Activated T-cell treated with anti-CD3 and anti-CD28 coated beads, Interleukin-2, amount 50 U/mL, for 4 hours (primary cell): ENCODE data around the gene CHCHD6. TPM values are rescaled to one million over a fixed set of nuclear protein-coding genes. Genes with fewer than 3 reads are reported as not detected.

Source experiments
- ATAC-seq, 2 donors: fragments of 200-7000 bp; cut with Tn5 transposase; one replicate each; pipeline ENCODE4 v1.10.0; 2021
- DNase-seq: peaks from one replicate; pipeline ENCODE4 v3.0.0-alpha.2; 2020
- H3K27me3 Mint-ChIP-seq: one replicate; pipeline ENCODE4 v1.8.0; 2021; ENCODE audit warnings: low read depth, mixed read lengths
- H3K36me3 Mint-ChIP-seq: one replicate; pipeline ENCODE4 v1.8.0; 2022; ENCODE audit warnings: mixed read lengths; ENCODE audit not compliant: insufficient read depth
- H3K4me1 Mint-ChIP-seq: one replicate; pipeline ENCODE4 v1.8.0; 2021; ENCODE audit warnings: low read depth, mixed read lengths
- H3K4me3 Mint-ChIP-seq: one replicate; pipeline ENCODE4 v1.8.0; 2021; ENCODE audit warnings: mild to moderate bottlenecking, moderate library complexity, mixed read lengths
- H3K9me3 Mint-ChIP-seq: one replicate; pipeline ENCODE4 v1.8.0; 2021; ENCODE audit warnings: mixed read lengths
- total RNA-seq, 3 donors: library from RNA; stranded (reverse); gene quantifications; one replicate each; pipeline ENCODE4 v1.2.1, GENCODE V29; 2021

CHCHD6 gene
- total RNA-seq = 10 to 100 TPM; 17.9 to 23.6 (median 21.4) TPM

DNA sequence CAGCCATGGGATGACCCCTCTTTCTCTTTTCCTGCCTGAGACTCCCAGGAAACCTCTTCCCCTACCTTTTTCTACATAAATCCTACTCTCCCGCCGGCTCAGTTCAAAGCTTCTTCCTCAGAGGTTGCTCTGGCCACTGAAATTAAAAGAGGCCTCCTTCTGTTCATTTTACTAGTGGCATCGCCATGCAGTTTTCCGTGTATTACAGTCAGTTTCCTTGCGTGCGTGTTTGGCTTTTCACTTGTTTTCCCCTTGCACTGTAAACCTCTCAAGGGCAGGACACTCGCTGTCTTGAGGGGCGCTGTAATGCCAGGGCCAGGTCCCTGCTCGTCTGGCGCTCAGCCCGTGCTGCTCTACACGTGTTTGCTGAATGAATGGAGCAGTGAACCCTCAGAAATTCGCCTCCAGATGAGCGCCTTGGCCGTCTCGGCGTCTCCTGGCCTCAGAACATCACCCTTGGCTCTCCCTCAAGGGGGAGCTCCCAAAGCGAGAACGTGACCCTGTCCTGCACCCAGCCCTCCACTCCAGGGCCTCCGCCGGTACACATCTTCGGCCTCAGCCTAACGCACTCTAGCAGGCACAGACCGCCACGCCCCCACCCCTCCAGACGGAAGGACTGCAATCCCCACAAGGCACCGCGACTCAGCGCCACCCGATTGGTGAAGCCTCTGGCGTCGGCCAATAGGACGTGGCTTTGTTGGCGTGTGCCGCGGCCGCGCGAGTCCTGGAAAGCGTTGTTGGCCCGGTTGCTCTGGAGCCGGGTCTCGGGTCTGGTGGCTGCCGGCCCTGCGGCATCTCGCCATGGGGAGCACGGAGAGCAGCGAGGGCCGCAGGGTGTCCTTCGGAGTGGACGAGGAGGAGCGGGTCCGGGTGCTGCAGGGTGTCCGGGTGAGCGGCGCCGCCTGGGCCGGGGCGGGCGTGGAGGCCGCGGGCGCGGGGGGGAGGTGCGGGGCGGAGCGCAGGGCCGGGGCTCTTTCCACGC, at the start of gene CHCHD6:
Gene CHCHD6, plus strand, starts transcription at position 729 of the 982 bp plus-strand sequence. Its CDS starts 73 bp downstream, at position 802.
- peak; percentile 98 for DNase-seq
- Mint-ChIP-seq H3K4me1 (peaks cover 24% of the 10 kb centered on the region), H3K4me3 (peak within 1 kb of the TSS; percentile 93), H3K27me3 (peaks cover 7% of the 10 kb centered on the region), H3K36me3 (peaks cover 4% of the 10 kb centered on the region), H3K9me3 (no peaks in the 10 kb centered on the region)
- ATAC-seq = peak; percentile 97 to 98

DNA sequence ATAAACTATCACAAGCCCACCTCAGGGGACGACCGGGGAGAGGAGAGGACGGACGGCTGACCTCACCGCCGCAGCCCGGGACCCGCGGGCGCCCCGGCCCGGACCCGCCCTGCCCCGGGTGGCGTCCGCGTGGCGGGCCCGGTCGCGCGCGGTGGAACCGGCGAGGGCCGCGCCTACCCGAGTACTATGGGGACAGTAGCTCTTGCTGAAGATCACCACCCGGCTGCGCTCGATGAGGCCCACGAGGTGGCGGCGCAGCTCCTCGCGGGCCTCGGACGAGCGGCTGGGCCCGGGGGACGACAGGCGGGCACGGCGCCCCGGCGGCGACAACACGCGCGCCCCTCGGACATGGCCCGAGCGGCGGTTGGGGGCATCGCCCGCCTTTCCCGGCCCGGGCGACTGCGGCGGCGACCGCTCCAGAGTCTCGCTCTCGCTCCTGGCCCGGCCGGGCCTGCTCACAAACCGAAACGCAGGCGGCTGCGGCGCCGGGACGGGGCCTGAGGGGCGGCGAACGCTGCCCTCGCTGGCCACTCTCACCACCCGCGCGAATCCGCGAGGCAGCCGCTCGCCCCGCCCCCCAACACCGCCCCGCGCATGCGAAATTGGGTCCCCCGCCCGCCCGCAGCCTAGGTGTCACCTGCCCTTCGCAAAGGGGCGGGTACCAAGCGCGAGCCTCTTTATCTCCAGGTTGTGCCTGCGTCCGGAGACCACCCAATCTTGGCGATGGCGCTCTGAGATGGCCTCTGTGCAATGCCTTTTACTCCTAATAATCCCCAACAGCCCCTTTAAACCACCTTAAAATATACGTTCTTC, 49.3 kb upstream of the CHCHD6 start, which contains the start of gene TXNRD3:
Gene TXNRD3, minus strand, starts transcription at position 554 of the 813 bp plus-strand sequence.
- peak within 1 kb of the TSS; percentile 78 for H3K4me3 Mint-ChIP-seq
- H3K9me3 Mint-ChIP-seq = no peaks in the 10 kb centered on the region
- ATAC-seq = peak; percentile 92 to 94
- peak; percentile 80 for DNase-seq
- H3K4me1 Mint-ChIP-seq = peaks cover 6% of the 10 kb centered on the region
- H3K36me3 Mint-ChIP-seq = no peaks in the 10 kb centered on the region
- peaks cover 9% of the 10 kb centered on the region for H3K27me3 Mint-ChIP-seq

DNA sequence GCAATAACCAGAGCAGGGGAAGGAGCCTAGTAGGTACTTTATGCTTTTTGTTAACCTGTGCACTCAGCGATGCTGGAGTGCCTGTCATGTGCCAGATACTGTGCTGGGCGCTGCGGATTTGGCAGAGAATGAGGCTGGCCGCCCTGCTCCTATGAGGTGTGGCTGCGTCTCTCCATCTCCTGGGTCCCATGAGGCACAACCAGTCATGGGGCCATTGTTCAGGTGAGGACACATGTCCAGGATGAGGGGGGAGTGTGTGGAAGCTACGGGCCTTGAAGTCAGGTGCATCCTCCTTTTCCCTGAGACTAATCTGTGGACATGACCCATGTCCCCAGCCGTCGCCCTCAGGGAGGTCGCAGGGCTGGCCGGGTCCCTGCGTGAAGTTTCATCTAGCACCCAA, 48.2 kb upstream of the CHCHD6 start:
- no peak for ATAC-seq
- DNase-seq = no peak
- no peaks in the 10 kb centered on the region for H3K9me3 Mint-ChIP-seq
- H3K4me3 Mint-ChIP-seq = peak overlapping the region; percentile 78
- H3K27me3 Mint-ChIP-seq = peaks cover 11% of the 10 kb centered on the region
- no peaks in the 10 kb centered on the region for H3K36me3 Mint-ChIP-seq
- H3K4me1 Mint-ChIP-seq = peaks cover 6% of the 10 kb centered on the region

DNA sequence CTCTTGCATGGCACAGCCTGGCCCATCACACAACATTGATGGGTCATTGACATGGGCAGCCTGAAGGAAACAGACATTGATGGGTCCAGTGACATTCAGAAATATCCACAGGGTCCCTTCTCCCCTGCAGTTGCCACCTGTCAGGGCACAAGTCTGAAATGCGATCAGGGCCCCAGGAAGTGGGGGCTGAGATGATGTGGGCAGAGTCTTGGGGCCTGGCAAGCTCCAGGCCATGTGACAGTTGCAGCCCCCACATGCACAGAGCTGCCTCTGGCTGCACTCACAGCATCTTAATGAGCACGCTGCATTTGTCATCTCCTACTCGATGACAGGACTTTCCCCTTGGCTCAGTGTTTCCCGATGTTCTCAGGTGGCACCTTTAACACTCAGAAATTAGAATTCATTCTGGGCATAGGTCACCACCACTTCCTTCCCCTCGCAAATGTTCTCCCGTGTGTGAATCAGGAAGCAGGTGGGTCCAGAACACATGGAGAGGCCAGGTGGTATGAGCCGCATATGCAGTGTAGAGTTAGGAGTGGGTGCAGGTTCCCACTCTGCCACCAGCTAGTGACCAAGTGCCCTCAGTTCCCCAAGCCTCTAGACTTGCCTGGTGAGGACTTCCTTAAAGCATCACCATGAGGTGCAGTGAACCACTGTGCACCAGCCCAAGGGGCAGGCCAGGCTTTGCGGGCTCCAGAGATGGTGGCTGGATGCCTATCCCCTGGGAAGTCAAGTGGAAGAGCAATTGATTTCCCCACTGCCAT, 47.5 kb upstream of the CHCHD6 start:
- Mint-ChIP-seq H3K4me1 (peaks cover 6% of the 10 kb centered on the region), H3K27me3 (peaks cover 14% of the 10 kb centered on the region)
- DNase-seq = no peak

DNA sequence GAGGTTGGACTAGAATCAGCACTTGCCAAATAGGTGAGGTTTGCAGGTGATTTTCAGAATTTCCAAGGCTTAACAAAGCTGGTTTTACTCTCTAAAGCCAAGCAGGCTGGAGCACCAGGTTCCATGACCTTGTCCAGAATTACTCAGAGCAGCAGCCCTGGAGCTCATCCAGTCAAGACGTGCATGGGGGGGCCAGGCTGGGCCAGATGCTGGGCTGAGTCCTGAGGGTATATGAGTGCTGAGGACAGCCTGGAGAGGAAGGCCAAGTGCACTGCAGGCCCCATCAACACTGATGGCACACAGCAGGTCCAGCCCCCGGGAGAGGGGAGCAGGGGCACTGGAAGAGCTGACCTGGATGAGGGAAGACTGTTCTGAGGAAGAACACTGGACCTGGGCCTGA, 46.1 kb upstream of the CHCHD6 start:
- DNase-seq = no peak
- no peak for ATAC-seq
- peaks cover 6% of the 10 kb centered on the region for H3K4me1 Mint-ChIP-seq
- H3K9me3 Mint-ChIP-seq = no peaks in the 10 kb centered on the region
- H3K27me3 Mint-ChIP-seq = peaks cover 18% of the 10 kb centered on the region
- no peaks in the 10 kb centered on the region for H3K36me3 Mint-ChIP-seq
- no peak overlapping the region for H3K4me3 Mint-ChIP-seq

More for the DNA sequence above, 47.5 kb upstream of the CHCHD6 start:
- Mint-ChIP-seq H3K9me3 (no peaks in the 10 kb centered on the region), H3K4me3 (no peak overlapping the region), H3K36me3 (no peaks in the 10 kb centered on the region)
- no peak for ATAC-seq

- no peak for DNase-seq
- Mint-ChIP-seq H3K36me3 (no peaks in the 10 kb centered on the region), H3K27me3 (peaks cover 18% of the 10 kb centered on the region), H3K4me3 (no peak overlapping the region), H3K9me3 (no peaks in the 10 kb centered on the region), H3K4me1 (peaks cover 6% of the 10 kb centered on the region)
- no peak for ATAC-seq
Observed at GRCh38 chr3:126658584-126658983, 45.5 kb upstream of the CHCHD6 start.

- no peak for ATAC-seq
Observed at GRCh38 chr3:126659915-126660886, 43.8 kb upstream of the CHCHD6 start.

GRCh38 chr3:126661532-126662364, 42.3 kb upstream of the CHCHD6 start:
- Mint-ChIP-seq H3K9me3 (no peaks in the 10 kb centered on the region), H3K4me3 (no peak overlapping the region), H3K27me3 (peaks cover 27% of the 10 kb centered on the region), H3K36me3 (no peaks in the 10 kb centered on the region), H3K4me1 (no peaks in the 10 kb centered on the region)
- ATAC-seq (no peak), DNase-seq (no peak)

More at GRCh38 chr3:126659915-126660886, 43.8 kb upstream of the CHCHD6 start:
- Mint-ChIP-seq H3K4me3 (no peak overlapping the region), H3K27me3 (peaks cover 22% of the 10 kb centered on the region), H3K9me3 (no peaks in the 10 kb centered on the region), H3K4me1 (peaks cover under 1% of the 10 kb centered on the region), H3K36me3 (no peaks in the 10 kb centered on the region)
- no peak for DNase-seq

- ATAC-seq = no peak
- no peak for DNase-seq
- Mint-ChIP-seq H3K4me1 (no peaks in the 10 kb centered on the region), H3K36me3 (no peaks in the 10 kb centered on the region), H3K9me3 (no peaks in the 10 kb centered on the region), H3K27me3 (peaks cover 26% of the 10 kb centered on the region), H3K4me3 (no peak overlapping the region)
Observed at GRCh38 chr3:126663257-126663656, 40.8 kb upstream of the CHCHD6 start.

- Mint-ChIP-seq H3K4me3 (no peak overlapping the region), H3K27me3 (peaks cover 26% of the 10 kb centered on the region), H3K4me1 (no peaks in the 10 kb centered on the region), H3K9me3 (no peaks in the 10 kb centered on the region), H3K36me3 (no peaks in the 10 kb centered on the region)
- DNase-seq (no peak), ATAC-seq (no peak)
Observed at GRCh38 chr3:126663750-126664149, 40.3 kb upstream of the CHCHD6 start.

- no peak for DNase-seq
- H3K4me1 Mint-ChIP-seq = no peaks in the 10 kb centered on the region
- H3K9me3 Mint-ChIP-seq = no peaks in the 10 kb centered on the region
- no peak overlapping the region for H3K4me3 Mint-ChIP-seq
- no peaks in the 10 kb centered on the region for H3K36me3 Mint-ChIP-seq
- ATAC-seq = no peak
- H3K27me3 Mint-ChIP-seq = peaks cover 26% of the 10 kb centered on the region
Observed at GRCh38 chr3:126664591-126665214, 39.3 kb upstream of the CHCHD6 start.
